ENCODE measurements around the gene GTF2IRD1.
"Not testable (repeated sequence)": the region's sequence is repeated elsewhere in the genome, so short reads cannot be mapped to it uniquely, and the experiment has no call there.

GTF2IRD1 gene

GRCh38 chr7:74418538-74418937 is 35.2 kb upstream of the GTF2IRD1 start:
- no peak for DNase-seq (ENCODE audit: low read depth)
- no peak overlapping the region for H3K4me3 ChIP-seq (ENCODE audit: low read depth, low read length)
- no peak for TF ChIP-seq CTCF (IDR thresholded peaks at IDR 0.05; ENCODE audit: low read depth, low read length, missing control alignments)

- not testable (repeated sequence) for H3K4me3 ChIP-seq (ENCODE audit: low read depth, low read length); DNase-seq (ENCODE audit: low read depth)
These were observed 34.5 kb upstream of the GTF2IRD1 start for GRCh38 chr7:74419232-74419631.

- H3K4me3 ChIP-seq (ENCODE audit: low read depth, low read length) = no peak overlapping the region
- no peak for TF ChIP-seq CTCF (IDR thresholded peaks at IDR 0.05; ENCODE audit: low read depth, low read length, missing control alignments)
- DNase-seq (ENCODE audit: low read depth) = no peak
These were observed 33.7 kb upstream of the GTF2IRD1 start for GRCh38 chr7:74420006-74420405.

- no peak for DNase-seq (ENCODE audit: low read depth)
- no peak overlapping the region for H3K4me3 ChIP-seq (ENCODE audit: low read depth, low read length)
- TF ChIP-seq CTCF (IDR thresholded peaks at IDR 0.05; ENCODE audit: low read depth, low read length, missing control alignments) = no peak
These were observed 29.3 kb upstream of the GTF2IRD1 start for GRCh38 chr7:74424291-74424880.

DNA sequence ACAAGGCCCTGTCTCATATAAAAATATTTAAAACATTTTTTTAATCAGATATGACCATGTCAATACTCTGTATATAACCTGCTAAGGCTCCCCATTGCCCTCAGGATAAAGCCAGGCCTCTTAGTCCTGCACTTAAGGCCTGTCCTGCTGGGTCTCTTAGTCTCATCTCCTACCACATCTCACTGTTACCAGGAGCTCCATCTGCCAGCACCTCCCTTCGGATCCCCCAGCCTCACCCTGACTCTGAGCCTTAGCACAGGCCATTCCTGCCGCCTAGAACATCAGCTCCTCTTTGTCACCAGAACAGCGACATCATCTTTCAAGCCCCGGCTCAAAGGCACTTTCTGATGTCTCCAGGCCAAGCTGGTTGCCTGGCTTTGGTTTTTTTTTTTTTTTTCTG is 25.7 kb upstream of the GTF2IRD1 start:
- DNase-seq (ENCODE audit: low read depth) = no peak
- TF ChIP-seq CTCF (IDR thresholded peaks at IDR 0.05; ENCODE audit: low read depth, low read length, missing control alignments) = no peak
- H3K4me3 ChIP-seq (ENCODE audit: low read depth, low read length) = no peak overlapping the region

DNA sequence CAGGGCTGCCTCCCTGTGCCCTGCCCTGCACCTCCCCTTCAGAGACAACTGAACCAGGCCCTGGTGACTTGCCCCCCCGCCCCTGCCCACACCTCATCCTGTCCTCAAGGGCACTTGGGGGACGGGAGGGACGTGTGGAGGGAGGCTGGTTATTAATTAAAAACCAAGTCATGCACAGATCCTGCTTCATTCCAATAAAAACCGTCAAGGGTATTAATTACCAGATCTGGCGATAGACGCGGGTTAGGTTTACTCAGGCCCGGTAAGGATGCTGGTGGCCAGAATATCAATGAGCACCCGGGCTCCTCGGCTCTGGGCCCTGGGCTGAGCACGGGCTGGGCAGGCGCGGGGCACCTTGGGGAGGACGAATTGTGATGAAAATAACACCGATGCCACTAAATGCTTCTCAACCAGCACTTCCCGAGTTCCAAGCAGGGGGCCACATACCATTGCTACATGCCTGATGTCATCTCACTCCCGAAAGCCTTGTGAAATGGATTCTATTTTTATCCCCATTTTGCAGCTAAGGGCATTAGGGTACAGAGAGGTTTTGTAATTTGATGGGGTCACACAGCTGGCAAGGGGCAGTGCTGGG is 24.5 kb upstream of the GTF2IRD1 start:
- DNase-seq (ENCODE audit: low read depth) = no peak
- no peak for TF ChIP-seq CTCF (IDR thresholded peaks at IDR 0.05; ENCODE audit: low read depth, low read length, missing control alignments)
- H3K4me3 ChIP-seq (ENCODE audit: low read depth, low read length) = no peak overlapping the region

DNA sequence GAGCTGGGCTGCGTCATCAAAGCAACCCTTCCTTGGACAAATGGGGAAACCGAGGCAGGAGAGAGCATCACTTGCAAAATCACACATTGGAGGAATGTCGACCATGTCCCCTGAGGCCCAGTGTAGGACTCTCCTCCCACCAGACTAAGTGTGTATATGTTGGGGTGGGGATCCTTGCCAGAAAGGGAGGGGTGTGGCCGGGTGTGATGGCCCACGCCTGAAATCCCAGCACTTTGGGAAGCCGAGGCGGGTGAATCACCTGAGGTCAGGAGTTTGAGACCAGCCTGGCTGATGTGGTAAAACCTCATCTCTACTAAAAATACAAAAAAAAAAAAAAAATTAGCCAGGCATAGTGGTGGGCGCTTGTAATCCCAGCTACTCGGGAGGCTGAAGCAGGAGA is 23.3 kb upstream of the GTF2IRD1 start:
- not testable (repeated sequence) for DNase-seq (ENCODE audit: low read depth); H3K4me3 ChIP-seq (ENCODE audit: low read depth, low read length)

- TF ChIP-seq CTCF (IDR thresholded peaks at IDR 0.05; ENCODE audit: low read depth, low read length, missing control alignments) = no peak
- DNase-seq (ENCODE audit: low read depth) = no peak
These were observed 22.7 kb upstream of the GTF2IRD1 start for GRCh38 chr7:74430961-74431466.

DNA sequence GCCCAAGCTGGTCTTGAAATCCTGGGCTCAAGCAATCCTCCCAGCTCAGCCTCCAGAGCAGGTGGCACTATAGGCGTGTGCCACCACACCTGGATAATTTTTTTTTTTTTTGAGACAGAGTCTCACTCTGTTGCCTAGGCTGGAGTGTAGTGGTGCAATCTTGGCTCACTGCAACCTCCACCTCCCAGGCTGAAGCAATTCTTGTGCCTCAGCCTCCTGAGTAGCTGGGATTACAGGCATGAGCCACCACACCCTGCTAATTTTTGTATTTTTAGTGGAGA is 16.5 kb upstream of the GTF2IRD1 start:
- not testable (repeated sequence) for DNase-seq (ENCODE audit: low read depth); H3K4me3 ChIP-seq (ENCODE audit: low read depth, low read length)

More at GRCh38 chr7:74430961-74431466, 22.7 kb upstream of the GTF2IRD1 start:
- no peak overlapping the region for H3K4me3 ChIP-seq (ENCODE audit: low read depth, low read length)

Data from GM12864 (cell line).